Spinal cord (tissue), 10 donors: ENCODE measurements around the gene CSF3R. TPM values are rescaled to one million over a fixed set of nuclear protein-coding genes. Genes with fewer than 3 reads are reported as not detected.

ENCODE experiments used
- DNase-seq, 6 donors: peaks; one replicate each; pipeline versions ENCODE4 v3.0.0 to v3.0.0-alpha.2; 2013 to 2015; ENCODE audit warnings: low spot score in 6 of 6, low read depth in 4 of 6
- H3K27ac ChIP-seq: one replicate; pipeline ENCODE4 v1.5.1; 2013; ENCODE audit warnings: low read depth, low read length, control low read depth
- H3K27me3 ChIP-seq: one replicate; pipeline ENCODE4 v1.6.1; 2013; ENCODE audit warnings: low read length; ENCODE audit not compliant: control insufficient read depth, insufficient read depth
- H3K36me3 ChIP-seq: one replicate; pipeline ENCODE4 v1.6.1; 2013; ENCODE audit warnings: low read length; ENCODE audit not compliant: control insufficient read depth, insufficient read depth
- H3K4me1 ChIP-seq: one replicate; pipeline ENCODE4 v1.6.1; 2013; ENCODE audit warnings: low read length; ENCODE audit not compliant: control insufficient read depth, insufficient read depth
- H3K4me3 ChIP-seq: one replicate; pipeline ENCODE4 v1.5.1; 2013; ENCODE audit warnings: low read depth, low read length, control low read depth
- H3K9me3 ChIP-seq: one replicate; pipeline ENCODE4 v1.6.1; 2013; ENCODE audit warnings: low read length; ENCODE audit not compliant: control insufficient read depth, insufficient read depth
- WGBS: methylation state at CpG from one replicate; pipeline ENCODE4 v1.1.5; 2013; ENCODE audit warnings: missing lambda C conversion rate; ENCODE audit not compliant: insufficient coverage; 5-methylcytosine and 5-hydroxymethylcytosine counted together
- polyA plus RNA-seq, 2 donors: library from polyadenylated mRNA; unstranded; fragments of 120-200 nt; gene quantifications; one replicate each; pipeline ENCODE4 v1.2.1, GENCODE V29; 2013; ENCODE audit not compliant: insufficient read length in 2 of 2
- total RNA-seq, 2 donors: library from RNA; depleted of rRNA in 1 of 2; stranded (reverse); fragments of 120-200 nt in 1 of 2; fragments of >200 nt in 1 of 2; gene quantifications; one replicate each; pipeline versions ENCODE4 v1.2.3 to v1.2.4, GENCODE V29; 2013 to 2014
- donor health status: healthy.

CSF3R gene
- total and polyA plus RNA-seq, 4 donors: 6.8 to 19.7 (median 15.6) TPM

DNA sequence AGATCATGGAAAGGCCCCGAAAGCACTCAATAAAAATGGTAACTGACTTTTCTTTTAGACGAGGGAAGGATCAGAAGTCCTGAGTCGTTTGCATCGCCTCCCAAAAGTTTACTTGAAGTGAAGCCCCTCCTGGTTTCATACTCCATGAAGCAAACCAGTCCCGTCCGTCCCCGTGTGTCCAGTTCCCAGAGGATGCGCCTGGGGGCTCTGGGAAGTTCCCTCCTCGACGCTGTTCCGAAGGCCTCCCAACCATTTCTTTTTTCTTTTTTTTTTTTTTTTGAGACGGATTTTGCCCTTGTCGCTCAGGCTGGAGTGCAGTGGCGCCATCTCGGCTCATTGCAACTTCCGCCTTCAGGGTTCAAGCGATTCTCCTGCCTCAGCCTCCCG lies 31.8 kb downstream of the CSF3R start:
- peaks cover 13% of the 10 kb centered on the region for H3K4me1 ChIP-seq
- WGBS: 21% methylated on average over 10 of the region's 18 CpGs
- no peak for DNase-seq

GRCh38 chr1:36450270-36450918 lies 32.3 kb downstream of the CSF3R start, which contains the start of gene OSCP1:
OSCP1 (minus strand) TSS chr1:36450451; CDS start chr1:36450369, 82 bp downstream.
- peak; percentile 93 to 98 (median 95) for DNase-seq
- WGBS: under 1% methylated on average over 48 of the region's 48 CpGs

More for the DNA sequence above, 31.8 kb downstream of the CSF3R start:
- Histone ChIP-seq H3K27ac (peak overlapping the region; percentile 96), H3K4me3 (peak overlapping the region; percentile 75), H3K27me3 (no peaks in the 10 kb centered on the region), H3K9me3 (no peaks in the 10 kb centered on the region), H3K36me3 (peaks cover 7% of the 10 kb centered on the region)

DNA sequence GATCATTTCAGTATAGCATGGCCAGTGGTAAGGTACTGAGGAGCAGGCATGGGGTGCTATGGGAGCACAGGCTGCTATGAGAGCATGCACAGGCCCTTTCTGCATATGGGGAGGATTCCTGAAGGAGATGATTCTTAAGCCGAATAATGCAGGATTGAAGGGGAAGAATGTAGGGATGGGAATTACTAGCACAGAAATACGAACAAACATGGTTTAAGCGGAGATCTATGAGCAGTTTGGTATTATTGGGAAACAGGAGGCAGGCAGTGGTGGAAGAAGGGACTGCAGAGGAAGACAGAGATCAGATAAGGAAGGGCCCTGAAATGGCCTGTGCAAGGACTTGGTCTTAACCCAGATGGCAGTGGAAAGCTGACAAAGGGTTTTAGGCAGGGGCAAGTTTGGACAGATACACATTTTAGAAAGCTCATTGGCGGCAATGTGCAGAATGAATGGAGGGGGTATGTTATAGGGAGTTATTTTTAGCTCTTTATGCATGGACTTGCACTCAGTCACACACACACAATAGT lies 34.1 kb downstream of the CSF3R start:
- Histone ChIP-seq H3K4me3 (no peak overlapping the region), H3K9me3 (no peaks in the 10 kb centered on the region), H3K27ac (no peak overlapping the region), H3K4me1 (peaks cover 13% of the 10 kb centered on the region), H3K36me3 (no peaks in the 10 kb centered on the region), H3K27me3 (no peaks in the 10 kb centered on the region)
- DNase-seq: no peak
- 92% methylated on average over 3 of the region's 4 CpGs for WGBS

More at GRCh38 chr1:36450270-36450918, 32.3 kb downstream of the CSF3R start, which contains the start of gene OSCP1:
- Histone ChIP-seq H3K4me1 (peaks cover 13% of the 10 kb centered on the region), H3K4me3 (peak within 1 kb of the TSS; percentile 75), H3K27ac (peak within 1 kb of the TSS; percentile 96), H3K36me3 (peaks cover 1% of the 10 kb centered on the region), H3K9me3 (no peaks in the 10 kb centered on the region), H3K27me3 (no peaks in the 10 kb centered on the region)

DNA sequence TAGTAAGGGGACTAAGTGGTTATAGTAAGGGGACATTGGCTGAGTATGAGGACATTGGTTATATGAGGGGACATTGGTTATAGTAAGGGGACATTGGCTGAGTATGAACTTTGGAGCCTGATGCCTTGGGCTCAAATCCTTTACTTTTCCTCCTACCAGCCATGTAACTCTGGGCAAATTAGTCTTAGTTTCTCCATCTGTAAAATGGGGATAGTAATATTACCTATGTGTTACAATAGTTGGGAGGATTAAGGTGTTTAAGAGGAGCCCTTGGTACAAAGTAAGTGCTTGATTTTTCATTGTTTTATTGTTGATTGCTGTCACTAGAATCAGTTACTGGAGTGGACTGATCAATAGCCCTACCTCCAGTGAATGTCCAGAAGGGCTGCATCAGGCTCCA lies 35.3 kb downstream of the CSF3R start:
- Histone ChIP-seq H3K9me3 (no peaks in the 10 kb centered on the region), H3K36me3 (no peaks in the 10 kb centered on the region), H3K4me1 (peaks cover 13% of the 10 kb centered on the region), H3K27ac (no peak overlapping the region), H3K4me3 (no peak overlapping the region), H3K27me3 (no peaks in the 10 kb centered on the region)
- no peak for DNase-seq

DNA sequence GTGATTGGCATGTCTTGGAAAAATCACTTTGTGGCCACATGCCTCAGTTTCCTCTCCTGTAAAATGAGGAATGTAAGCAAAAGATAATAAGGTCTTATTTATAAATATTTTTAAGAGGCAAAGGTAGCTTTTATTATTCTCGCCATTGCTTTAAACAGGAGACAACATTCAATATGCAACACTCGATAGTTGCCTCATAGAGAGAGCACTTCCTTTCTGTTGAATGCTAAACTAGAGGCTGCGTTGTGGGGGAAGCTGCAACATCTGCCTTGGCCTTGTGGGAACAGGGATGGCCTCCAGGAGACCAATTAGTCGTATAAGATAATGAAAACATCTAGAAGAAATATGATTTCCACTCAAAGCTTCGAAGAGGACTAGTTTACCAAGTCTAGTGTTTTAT lies 36.0 kb downstream of the CSF3R start:
- H3K4me1 ChIP-seq: peaks cover 13% of the 10 kb centered on the region
- no peak overlapping the region for H3K4me3 ChIP-seq
- no peaks in the 10 kb centered on the region for H3K36me3 ChIP-seq
- DNase-seq: peak in 1 of 6 donors; percentile 35
- no peak overlapping the region for H3K27ac ChIP-seq
- WGBS: no CpG with 5 or more reads among the region's 5 CpGs
- H3K27me3 ChIP-seq: no peaks in the 10 kb centered on the region
- H3K9me3 ChIP-seq: no peaks in the 10 kb centered on the region

GRCh38 chr1:36446271-36446670 lies 36.4 kb downstream of the CSF3R start:
- Histone ChIP-seq H3K27me3 (no peaks in the 10 kb centered on the region), H3K4me1 (peaks cover 13% of the 10 kb centered on the region), H3K27ac (no peak overlapping the region), H3K36me3 (peaks cover 2% of the 10 kb centered on the region), H3K4me3 (no peak overlapping the region), H3K9me3 (no peaks in the 10 kb centered on the region)
- 59% methylated on average over 8 of the region's 8 CpGs for WGBS
- peak in 2 of 6 donors; percentile 22 to 70 for DNase-seq

DNA sequence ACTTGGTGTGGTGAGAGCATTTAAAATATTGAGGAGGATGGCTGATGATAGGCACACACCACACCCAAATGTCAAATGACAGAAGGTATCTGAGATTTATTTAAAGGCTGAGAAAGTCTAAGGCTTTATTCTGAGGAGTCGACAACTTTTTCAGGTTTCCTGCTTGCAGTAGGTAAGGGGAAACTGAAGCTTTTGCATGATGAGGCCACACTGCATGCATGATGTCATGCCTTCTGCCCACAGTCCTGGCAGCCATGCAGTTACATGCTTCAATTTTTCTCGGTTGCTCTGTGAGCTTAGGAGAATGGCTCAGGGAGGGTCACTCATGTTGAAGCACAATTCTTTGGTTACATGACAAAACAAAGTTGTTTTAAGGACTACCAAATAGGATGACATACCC lies 39.4 kb downstream of the CSF3R start:
- H3K9me3 ChIP-seq: no peaks in the 10 kb centered on the region
- 80% methylated on average over 1 of the region's 2 CpGs for WGBS
- H3K4me3 ChIP-seq: no peak overlapping the region
- H3K27ac ChIP-seq: no peak overlapping the region
- no peaks in the 10 kb centered on the region for H3K27me3 ChIP-seq
- no peaks in the 10 kb centered on the region for H3K4me1 ChIP-seq
- H3K36me3 ChIP-seq: peaks cover 3% of the 10 kb centered on the region
- DNase-seq: no peak

DNA sequence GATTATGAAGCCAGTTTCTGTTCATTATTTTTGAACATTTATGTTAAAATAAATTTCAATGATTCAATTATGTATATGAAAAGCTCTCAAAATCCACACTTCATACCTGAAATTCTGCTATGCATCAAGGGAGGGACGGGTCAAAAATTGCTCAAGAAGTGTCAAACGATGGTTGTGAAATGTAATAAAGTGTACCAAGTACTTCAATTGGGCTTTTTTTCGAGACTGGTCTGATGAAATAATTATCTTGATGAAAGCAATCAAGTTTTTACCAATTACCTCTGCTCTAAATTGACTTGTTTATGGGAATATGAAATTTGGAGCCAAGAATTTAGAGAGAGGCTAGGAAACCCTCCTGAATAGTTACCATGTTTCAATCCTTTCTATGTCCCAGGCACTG lies 40.4 kb downstream of the CSF3R start:
- H3K27me3 ChIP-seq: no peaks in the 10 kb centered on the region
- no CpG with 5 or more reads among the region's 3 CpGs for WGBS
- H3K4me1 ChIP-seq: no peaks in the 10 kb centered on the region
- no peaks in the 10 kb centered on the region for H3K9me3 ChIP-seq
- H3K4me3 ChIP-seq: no peak overlapping the region
- peaks cover 11% of the 10 kb centered on the region for H3K36me3 ChIP-seq
- H3K27ac ChIP-seq: no peak overlapping the region
- DNase-seq: no peak

GRCh38 chr1:36440646-36441045 lies 42.1 kb downstream of the CSF3R start:
- Histone ChIP-seq H3K4me1 (no peaks in the 10 kb centered on the region), H3K27ac (no peak overlapping the region), H3K36me3 (peaks cover 15% of the 10 kb centered on the region), H3K9me3 (no peaks in the 10 kb centered on the region), H3K4me3 (no peak overlapping the region), H3K27me3 (no peaks in the 10 kb centered on the region)
- no peak for DNase-seq
- WGBS: 69% methylated on average over 2 of the region's 3 CpGs

- no peak overlapping the region for H3K4me3 ChIP-seq
- peaks cover 15% of the 10 kb centered on the region for H3K36me3 ChIP-seq
- no peaks in the 10 kb centered on the region for H3K9me3 ChIP-seq
- WGBS: no CpG with 5 or more reads among the region's 3 CpGs
- no peaks in the 10 kb centered on the region for H3K27me3 ChIP-seq
- no peak overlapping the region for H3K27ac ChIP-seq
- no peaks in the 10 kb centered on the region for H3K4me1 ChIP-seq
- DNase-seq: peak in 1 of 6 donors; percentile 3
Observed at GRCh38 chr1:36440044-36440443, 42.7 kb downstream of the CSF3R start.
